NCI-H2107 treated with DMSO at 0.1 percent for 48 hours (cell line): ENCODE measurements around the gene NTMT1.

Experiments used
- DNase-seq: peaks from one replicate; lab custom pipeline; 2025; ENCODE audit not compliant: unreplicated experiment; lab: John Stamatoyannopoulos, UW

NTMT1 gene

DNA sequence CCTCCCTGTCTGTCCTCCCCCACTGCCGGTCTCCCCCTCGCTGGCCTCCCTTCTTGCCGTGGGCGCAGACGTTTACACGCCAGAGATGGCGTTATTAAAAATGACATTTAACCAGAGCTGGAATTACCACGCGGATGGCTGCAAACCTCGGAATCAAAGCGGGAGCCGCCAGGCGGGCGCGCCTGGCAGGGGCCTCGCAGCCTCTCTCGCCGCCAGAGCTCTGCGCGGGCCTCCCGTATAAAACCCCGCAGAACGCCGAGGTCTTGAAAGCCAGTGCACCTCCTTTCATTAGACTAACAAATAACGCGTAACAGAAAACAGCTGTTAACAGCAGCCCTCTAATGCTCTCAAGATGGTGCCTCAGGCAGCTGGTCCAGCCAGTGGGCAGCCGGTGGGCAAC, 49.7 kb downstream of the NTMT1 start:
- DNase-seq = no peak

DNA sequence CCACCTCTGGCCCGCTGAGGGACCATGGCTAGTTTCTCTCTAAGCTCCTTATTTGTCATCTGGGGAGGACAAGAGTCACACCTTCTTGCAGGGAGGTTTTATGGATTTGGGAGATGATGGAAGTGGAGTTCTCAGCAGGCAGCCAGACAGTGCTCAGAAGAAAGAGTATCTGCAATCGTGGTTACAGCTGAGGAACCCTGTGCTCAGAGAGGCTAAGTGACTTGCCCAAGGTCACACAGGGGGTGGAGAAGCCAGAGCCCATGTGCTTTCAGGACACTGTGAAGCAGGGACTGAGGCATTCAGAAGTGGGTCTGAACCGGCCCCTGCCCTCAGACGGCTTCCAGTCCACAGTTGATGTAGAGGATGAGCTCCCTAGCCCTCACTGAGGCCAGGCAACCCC, 50.3 kb downstream of the NTMT1 start:
- no peak for DNase-seq

DNA sequence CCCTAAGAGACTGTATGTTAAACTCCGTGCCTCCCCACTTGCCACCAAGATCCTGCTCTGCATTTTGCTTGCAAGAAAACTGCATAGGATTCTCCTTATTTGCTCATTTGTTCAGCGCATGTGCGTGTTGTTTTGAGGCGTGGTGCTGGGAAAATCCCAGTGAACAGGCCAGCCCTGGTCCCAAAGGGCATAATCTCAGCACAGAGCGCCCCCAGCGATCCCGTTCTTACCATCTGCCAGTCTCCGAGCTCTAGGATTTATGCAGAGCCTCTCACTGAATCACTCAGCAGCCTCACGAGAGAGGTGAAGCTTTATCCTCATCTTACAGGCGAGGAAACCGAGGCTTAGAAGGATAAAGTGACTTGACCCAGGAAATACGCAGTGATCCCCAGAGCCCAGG, 51.0 kb downstream of the NTMT1 start:
- DNase-seq = no peak

DNA sequence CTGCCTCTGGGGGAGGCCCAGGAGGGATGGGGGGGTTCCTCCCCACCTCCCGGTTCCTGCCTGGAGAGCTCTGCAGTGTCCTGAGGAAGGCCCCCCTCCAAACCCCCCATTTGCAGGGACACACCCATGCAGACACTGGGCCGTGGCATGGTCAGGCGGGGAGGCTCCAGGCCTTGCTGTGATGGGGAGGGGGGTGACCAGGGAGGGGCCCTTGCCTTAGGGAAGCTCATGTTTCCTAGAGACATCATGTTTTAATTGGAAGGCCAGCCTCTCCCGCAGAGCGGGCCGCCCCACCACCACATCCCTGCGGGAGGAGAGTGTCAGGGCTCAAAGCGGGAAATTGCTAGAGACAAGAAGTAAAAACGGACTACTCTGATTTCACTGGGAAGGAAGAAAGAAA, 51.5 kb downstream of the NTMT1 start:
- DNase-seq = no peak

DNA sequence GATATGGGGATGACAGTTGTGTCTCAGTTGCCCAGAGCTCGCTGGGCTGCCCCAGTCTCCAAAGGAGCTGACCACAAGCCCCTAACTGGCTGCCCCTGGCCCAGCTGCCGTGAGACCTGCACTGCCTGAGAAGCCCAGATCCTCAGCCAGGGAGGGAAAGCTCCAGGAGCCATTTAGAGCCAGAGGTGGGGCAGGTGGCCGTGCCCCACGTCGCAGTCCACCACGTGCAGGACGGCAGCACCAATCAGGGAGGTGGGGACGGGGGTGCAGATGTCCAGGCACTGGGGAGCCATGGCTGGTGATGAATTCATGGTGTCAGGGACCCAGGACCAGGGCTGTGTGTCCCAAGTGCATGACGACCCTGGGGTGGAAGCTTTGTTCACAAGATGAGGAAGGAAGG, 52.9 kb downstream of the NTMT1 start:
- no peak for DNase-seq

DNA sequence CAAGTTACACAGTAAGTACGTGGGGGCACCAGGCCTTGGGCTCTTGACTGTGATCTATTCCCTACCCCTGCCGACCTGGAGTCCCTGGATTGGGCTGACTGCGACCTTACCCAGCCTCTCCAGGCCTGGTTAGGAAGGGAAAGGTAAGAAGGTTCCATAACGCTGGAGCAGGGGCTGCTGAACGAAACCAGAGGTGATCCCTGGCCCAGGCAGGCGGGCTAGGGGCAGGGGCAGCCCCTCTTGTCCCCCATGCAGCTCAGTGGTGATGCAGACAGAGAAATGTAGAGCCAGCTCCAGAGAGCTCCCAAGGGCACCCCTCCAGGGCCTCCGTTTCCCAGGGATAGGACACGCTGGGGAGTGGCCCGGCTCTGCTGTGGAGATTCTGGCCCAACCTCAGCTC, 53.6 kb downstream of the NTMT1 start:
- DNase-seq = no peak

DNA sequence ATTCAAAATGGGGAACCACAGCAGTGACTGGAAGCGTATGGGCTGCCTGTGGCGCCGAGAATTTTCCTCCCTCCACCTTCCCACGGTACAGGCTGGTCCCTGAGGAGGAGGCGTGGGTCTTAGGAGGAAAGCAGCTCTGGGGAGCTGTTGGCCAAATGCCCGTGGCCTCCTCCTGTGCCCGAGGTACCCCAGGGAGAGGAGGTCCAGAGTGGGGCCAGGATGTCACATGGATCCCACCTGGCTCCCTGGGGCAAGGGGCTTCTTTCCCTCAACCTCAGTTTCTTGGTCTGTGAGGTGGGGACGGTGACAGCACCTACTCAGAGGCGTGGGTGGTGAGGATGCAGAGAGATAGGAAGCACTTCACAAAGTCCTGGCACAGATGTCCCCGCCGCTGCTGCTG, 56.0 kb downstream of the NTMT1 start:
- no peak for DNase-seq

DNA sequence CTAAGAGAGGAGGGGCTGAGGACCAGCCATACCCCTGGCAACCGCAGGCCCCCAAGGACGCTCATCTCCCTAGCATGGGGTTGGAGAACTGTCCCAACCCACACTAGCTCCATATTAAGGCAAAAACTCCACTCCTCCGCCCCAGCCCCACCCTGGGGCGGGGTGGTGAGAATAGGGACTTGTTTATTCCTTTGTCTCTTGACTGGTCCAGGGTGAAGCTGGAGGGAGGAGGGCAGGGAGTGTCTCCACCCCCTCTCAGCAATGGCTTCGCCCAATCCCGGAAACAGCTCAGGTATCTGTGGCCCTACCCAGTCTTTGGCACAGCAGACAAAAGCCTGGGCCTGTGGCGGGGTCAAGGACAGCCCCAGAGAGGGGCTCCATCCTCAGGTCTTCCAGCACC, 56.4 kb downstream of the NTMT1 start:
- no peak for DNase-seq

DNA sequence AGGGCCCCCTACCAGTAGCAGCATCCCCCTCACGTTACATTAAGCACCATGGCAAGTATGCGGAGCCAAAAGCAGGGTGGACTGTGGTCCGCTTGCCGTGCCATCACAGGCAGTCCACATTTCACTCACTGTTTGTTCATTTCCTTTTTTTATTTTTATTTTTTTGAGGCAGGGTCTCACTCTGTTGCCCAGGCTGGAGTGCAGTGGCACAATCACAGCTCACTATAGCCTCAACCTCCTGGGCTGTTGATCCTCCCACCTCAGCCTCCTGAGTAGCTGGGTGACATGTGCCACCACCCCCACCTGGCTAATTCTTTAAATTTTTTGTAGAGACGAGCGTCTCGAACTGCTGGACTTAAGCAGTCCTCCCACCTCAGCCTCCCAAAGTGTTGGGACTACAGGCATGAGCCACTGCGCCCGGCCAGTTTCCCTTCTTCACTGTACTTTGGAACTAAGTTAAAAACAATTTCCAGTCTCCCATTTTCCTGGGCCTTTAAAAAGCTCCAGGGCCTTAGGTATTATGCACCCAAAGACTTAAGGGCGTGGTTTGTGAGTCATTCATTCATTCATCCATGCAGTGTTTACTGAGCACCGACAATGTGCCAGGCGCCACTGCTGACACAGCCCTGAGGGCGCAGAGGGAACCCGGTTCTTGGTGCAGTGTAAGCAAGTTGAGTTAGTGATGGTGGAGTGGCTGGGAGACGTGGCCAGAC, 59.4 kb downstream of the NTMT1 start:
- DNase-seq = no peak
